GM19467 (cell line): Measurements from ENCODE around the gene KRT5.
"Not testable (repeated sequence)": the region's sequence is repeated elsewhere in the genome, so short reads cannot be mapped to it uniquely, and the experiment has no call there.

Source experiments
- ATAC-seq: cut with Tn5 transposase; IDR thresholded peaks from one replicate; pipeline ENCODE4 v1.9.1; 2021; ENCODE audit warnings: mild to moderate bottlenecking, moderate library complexity; ENCODE audit not compliant: unreplicated experiment

Gene KRT5

GRCh38 chr12:52497975-52498374 lies 22.2 kb downstream of the KRT5 start:
- ATAC-seq = no peak

- no peak for ATAC-seq
Measured at GRCh38 chr12:52496590-52497071, 23.6 kb downstream of the KRT5 start.

- ATAC-seq = no peak
Measured at GRCh38 chr12:52496054-52496453, 24.1 kb downstream of the KRT5 start.

- no peak for ATAC-seq
Measured at GRCh38 chr12:52495389-52495788, 24.8 kb downstream of the KRT5 start.

- no peak for ATAC-seq
Measured at GRCh38 chr12:52494518-52494917, 25.7 kb downstream of the KRT5 start.

GRCh38 chr12:52494100-52494499 lies 26.1 kb downstream of the KRT5 start:
- no peak for ATAC-seq

GRCh38 chr12:52493172-52493571 lies 27.0 kb downstream of the KRT5 start, which contains the start of gene KRT6A:
Gene KRT6A (minus strand): TSS chr12:52493257. CDS start chr12:52493188, 69 bp downstream.
- ATAC-seq = no peak

- ATAC-seq = not testable (repeated sequence)
Measured at GRCh38 chr12:52492405-52492804, 27.8 kb downstream of the KRT5 start.

- ATAC-seq = not testable (repeated sequence)
Measured at GRCh38 chr12:52491495-52491894, 28.7 kb downstream of the KRT5 start.

GRCh38 chr12:52488736-52489135 lies 31.5 kb downstream of the KRT5 start:
- no peak for ATAC-seq

- not testable (repeated sequence) for ATAC-seq
Measured at GRCh38 chr12:52487744-52488443, 32.3 kb downstream of the KRT5 start.

- no peak for ATAC-seq
Measured at GRCh38 chr12:52487211-52487610, 33.0 kb downstream of the KRT5 start.

GRCh38 chr12:52486166-52487105 lies 33.8 kb downstream of the KRT5 start:
- no peak for ATAC-seq

- ATAC-seq = no peak
Measured at GRCh38 chr12:52480073-52480472, 40.1 kb downstream of the KRT5 start.

GRCh38 chr12:52477651-52478050 lies 42.5 kb downstream of the KRT5 start:
- no peak for ATAC-seq

- no peak for ATAC-seq
Measured at GRCh38 chr12:52474212-52474611, 46.0 kb downstream of the KRT5 start.

- no peak for ATAC-seq
Measured at GRCh38 chr12:52473768-52474167, 46.4 kb downstream of the KRT5 start, which contains the start of gene KRT6C. Gene KRT6C (minus strand): TSS chr12:52473805. CDS start chr12:52473737, 68 bp downstream.

GRCh38 chr12:52469853-52470252 lies 50.3 kb downstream of the KRT5 start:
- no peak for ATAC-seq

GRCh38 chr12:52464897-52465296 lies 55.3 kb downstream of the KRT5 start:
- ATAC-seq = no peak
